ENCODE results near the gene C9orf50.

The C9orf50 gene

DNA sequence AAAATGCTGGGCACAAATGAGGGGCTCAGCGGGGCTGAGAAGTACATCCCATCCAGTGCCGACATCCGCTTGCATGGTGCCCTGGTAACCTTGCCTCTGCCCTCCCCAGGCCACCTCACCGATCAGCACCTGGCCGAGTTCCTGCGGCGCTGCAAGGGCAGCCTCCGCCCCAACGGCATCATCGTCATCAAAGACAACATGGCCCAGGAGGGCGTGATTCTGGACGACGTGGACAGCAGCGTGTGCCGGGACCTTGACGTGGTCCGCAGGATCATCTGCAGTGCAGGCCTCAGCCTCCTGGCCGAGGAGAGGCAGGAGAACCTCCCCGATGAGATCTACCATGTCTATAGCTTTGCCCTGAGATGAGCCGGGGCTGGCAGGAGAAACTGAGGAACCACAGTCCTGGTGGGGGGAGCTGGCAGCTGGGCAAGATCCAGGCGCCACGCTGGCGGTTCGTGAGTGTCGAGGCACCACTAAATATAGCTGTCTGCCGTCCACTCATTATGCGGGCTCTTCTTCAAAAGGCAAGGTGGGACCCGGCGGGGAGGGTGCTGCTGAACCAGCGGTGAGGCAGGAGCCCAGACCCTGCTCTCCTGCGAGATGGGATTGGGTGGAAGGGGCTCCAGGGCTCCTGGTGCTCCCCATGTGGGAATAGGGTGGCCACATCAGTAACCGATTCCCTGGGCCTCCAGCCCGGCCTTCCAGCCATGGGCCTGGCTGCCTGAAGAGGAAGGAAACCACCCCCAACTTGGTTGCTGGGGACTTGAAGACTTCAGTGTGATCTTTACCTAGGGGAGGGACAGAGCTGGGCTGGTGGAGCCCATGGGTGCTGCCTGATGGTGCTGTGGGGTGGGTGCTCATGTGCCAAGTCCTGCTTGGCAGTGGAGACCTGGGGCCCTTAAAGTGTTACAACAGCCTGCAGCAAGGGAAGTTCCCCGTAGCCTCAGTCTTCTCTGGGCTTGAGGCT lies 14.5 kb upstream of the C9orf50 start:
- in situ Hi-C loops (cut with MboI; ENCODE audit: low pct_unique_long_range_greater_than_20kb, low sequenced_read_pairs): no loop called here

DNA sequence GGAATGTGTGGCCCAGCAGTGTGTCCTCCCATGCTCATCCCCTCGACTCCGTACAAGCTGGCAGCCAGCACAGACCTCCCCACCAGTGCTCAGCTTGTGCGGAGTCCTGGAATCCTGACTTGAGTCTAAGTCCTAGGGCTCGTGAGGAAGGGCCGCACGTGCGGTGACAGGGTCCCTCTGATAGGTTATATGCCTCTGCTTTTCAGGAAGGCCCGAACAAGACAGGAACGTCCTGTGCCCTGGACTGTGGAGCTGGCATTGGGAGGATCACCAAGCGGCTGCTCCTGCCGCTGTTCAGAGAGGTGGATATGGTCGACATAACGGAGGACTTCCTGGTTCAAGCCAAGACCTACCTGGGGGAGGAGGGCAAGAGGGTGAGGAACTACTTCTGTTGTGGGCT lies 12.9 kb upstream of the C9orf50 start:
- in situ Hi-C loops (cut with MboI; ENCODE audit: low pct_unique_long_range_greater_than_20kb, low sequenced_read_pairs): no loop called here
- no peak for DNase-seq

More for the DNA sequence above, 14.5 kb upstream of the C9orf50 start:
- DNase-seq: no peak

DNA sequence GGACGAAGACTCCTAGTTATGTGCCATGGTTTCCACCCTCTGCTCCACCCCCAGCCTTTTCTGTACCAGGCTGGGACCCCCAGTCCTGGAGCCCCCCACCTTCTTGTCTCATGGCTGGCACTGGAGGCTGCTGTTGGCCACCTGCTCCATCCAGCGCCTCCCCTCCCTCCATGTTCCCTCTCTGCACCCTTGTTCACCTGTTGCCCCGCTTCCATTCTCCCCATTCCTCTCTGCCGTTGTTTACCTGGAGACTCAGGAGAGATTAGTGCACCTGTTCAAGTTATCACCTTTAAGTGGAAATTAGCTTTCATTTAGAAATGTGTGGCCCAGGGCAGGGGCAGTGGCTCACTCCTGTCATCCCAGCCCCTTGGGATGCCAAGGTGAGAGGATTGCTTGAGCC lies 12.3 kb upstream of the C9orf50 start:
- in situ Hi-C loops (cut with MboI; ENCODE audit: low pct_unique_long_range_greater_than_20kb, low sequenced_read_pairs): no loop called here
- DNase-seq: no peak

DNA sequence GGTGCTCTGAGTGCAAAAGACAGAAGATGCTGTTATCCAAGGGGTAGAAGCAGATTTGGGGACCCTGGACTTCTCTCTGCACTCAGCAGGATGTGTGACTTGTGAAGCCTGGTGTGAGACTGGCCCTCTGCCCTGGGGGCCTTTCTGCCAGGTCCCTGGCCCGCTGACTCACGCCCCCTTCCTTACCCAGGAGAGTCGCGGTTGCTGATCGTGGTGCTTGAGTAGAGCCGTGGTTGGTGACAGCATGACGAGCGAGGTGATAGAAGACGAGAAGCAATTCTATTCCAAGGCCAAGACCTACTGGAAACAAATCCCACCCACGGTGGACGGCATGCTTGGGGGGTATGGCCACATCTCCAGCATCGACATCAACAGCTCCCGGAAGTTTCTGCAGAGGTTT lies 11.6 kb upstream of the C9orf50 start:
- in situ Hi-C loops (cut with MboI; ENCODE audit: low pct_unique_long_range_greater_than_20kb, low sequenced_read_pairs): no loop called here
- DNase-seq: no peak

DNA sequence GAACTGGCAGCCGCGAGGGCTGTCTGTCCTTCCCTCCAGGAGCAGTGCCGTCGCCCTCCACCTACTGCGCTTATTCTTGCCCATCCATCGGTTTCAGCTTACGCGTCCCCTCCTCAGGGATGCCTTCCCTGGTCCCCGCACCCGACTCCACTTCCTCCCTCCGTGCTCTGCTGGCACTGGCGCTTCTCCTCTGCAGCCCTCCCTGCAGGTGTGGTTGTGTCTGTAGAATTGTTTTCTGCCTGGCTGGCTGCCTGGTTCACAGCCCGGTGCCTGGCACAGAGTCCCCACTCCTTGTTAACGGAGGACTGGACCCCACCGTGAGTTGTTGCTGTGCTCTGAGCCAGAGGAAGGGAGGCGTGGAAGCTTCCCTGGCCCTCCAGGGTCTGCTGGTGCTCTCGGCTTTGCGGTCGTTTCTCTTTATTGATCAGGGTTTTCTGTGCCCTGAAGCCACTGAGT lies 10.8 kb upstream of the C9orf50 start:
- no peak for DNase-seq
- in situ Hi-C loops (cut with MboI; ENCODE audit: low pct_unique_long_range_greater_than_20kb, low sequenced_read_pairs): no loop called here

DNA sequence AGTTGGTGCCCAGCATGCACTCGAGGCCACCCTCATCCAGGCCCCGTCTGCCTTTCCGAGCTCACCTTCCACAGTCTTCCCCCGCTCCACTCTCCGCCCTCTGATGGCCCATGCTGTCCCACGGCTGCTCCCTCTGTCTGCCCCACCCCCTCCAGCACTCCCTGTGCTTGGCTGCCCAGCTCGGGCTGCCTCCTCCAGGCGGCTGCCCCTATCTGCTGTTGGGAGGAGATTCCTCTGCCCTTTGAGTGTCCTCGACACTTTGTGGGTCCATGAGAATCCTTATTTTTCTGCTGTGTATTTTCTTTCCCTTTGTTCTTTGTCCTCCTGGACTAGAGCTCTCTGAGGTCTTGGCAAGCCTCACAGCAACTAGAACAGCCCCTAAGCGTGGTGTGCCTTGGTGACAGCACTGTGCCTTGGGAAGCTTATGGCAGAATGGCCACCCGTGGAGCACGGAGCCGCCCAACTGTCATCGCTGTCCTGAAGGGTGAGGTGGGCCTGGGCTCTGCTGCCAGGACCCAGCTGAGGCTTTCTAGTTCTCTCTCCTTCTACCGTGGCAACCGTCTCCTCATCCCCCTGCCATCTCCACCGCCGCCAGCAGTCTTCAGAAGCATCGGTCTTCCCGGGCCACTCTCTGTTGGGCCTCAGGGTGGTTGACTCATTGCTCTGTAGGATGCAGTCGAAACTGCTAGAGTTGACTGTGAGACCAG lies 10.2 kb upstream of the C9orf50 start:
- no peak for DNase-seq
- in situ Hi-C loops (cut with MboI; ENCODE audit: low pct_unique_long_range_greater_than_20kb, low sequenced_read_pairs): no loop called here

DNA sequence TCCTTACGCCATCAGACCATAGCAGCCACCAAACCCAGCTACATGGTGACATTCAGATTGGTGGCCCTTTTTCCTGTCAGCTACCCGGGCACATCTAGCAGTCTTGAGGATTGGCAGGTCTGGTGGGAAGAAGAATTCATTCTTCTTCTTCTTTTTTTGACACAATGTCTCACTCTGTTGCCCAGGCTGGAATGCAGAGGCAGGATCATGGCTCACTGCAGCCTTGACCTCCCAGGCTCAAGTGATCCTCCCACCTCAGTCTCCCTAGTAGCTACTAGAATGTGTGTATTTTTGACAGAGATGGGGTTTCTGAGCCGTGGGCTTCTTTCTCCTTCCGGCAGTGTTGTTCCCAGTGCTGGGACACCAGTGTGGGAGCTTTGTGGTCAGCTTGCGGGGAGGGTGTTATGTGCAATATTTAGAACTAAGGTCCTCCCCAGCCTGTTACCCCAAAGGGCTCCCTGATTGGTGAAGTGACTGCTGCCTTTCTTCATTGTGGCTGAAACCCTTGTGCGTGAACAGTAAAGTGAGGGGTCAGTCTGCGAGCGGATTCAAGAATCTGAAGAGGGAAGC lies 8.4 kb upstream of the C9orf50 start:
- in situ Hi-C loops (cut with MboI; ENCODE audit: low pct_unique_long_range_greater_than_20kb, low sequenced_read_pairs): no loop called here
- DNase-seq: no peak

DNA sequence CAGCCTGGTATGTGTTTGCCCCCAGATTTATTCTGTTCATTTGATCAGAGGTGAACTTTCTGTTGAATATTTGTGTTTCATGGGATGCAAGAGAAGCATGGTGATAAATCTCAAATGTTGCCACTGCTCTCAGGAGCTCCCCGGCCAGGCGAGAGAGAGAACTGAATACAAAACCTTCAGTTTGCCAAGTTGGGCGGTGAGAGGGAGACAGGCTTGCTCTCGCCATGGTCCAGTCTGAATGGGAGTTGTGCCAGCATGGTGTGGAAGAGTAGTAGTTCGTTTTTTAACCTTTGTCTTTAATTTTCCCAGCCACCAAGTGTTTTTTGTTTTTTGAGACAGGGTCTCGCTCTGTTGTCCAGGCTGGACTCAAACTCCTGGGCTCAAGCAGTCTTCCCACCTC lies 7.8 kb upstream of the C9orf50 start:
- no peak for DNase-seq
- in situ Hi-C loops (cut with MboI; ENCODE audit: low pct_unique_long_range_greater_than_20kb, low sequenced_read_pairs): no loop called here

DNA sequence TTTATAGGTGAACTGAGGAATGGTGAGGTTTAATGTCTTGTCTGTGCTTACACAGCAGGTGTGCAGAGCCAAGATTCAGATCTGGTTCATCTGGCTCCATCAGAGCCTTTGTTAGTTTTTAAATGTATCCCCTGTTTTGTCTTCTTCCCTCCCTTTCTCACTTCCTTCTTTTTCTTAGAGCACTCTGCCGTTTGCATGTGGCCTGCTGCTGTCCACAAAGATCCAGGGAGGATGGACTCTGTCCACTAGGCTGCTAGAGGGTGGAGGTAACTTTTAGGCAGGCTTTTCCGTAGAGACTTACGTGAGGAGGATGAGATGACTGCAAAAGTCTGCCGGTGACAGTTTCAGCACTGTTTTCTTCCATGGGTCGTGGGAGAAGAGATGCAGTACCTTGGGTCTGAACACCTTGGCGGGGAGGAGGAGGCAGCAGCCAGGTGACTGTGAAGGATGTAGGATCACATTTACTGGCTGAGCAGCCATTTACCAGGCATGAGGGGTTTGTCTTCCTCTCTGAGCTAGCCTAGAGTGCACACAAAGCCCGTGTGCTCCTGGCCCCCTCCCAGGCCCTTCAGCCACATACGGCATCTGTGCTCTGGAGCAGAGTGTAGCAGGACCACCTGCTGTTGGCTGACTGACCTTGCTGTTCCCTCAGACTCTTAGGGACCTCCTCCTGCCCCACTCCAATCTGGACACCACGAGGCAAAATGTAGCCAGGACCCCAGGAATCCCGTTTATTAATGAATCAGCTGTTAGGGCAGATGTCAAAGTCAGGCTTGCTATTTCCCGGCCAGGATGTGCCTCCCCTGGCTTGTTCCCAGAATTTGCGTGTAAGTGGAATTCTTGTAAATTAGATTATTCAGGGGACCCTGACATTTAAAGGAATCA lies 6.9 kb upstream of the C9orf50 start:
- DNase-seq: no peak
- in situ Hi-C loops (cut with MboI; ENCODE audit: low pct_unique_long_range_greater_than_20kb, low sequenced_read_pairs): no loop called here

DNA sequence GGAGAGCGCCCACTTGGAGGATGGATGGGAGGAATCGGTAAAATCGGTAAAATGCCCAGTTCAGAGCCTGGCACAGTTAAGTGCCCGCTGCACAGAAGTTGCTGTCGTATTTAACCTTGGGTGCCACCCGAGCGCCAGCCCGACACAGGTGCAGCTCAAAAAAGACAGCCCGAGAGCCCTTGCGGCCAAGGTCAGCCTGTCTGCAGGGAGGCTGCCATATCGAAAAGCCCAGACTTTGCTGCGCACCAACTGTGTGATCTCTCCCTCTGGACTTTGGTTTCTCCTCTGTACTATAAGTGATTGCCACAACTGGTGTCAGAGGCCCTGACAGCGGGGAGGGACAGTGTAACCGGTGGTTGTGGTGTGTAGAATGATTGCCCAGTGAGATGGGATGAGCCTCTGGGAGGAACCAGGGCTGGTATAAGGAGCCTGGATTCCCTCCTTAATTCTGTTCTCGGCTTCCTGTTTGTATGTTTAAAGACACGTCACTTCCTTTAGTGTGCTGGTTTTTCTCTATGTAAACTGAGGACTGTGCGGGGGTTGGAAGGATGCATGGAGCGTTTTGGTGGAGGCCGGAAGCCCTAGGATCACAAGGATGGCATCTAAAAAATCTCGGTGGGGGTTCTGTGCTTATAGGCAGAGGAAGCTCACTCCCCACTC lies 5.9 kb upstream of the C9orf50 start:
- DNase-seq: peak; percentile 60
- in situ Hi-C loops (cut with MboI; ENCODE audit: low pct_unique_long_range_greater_than_20kb, low sequenced_read_pairs): no loop called here

DNA sequence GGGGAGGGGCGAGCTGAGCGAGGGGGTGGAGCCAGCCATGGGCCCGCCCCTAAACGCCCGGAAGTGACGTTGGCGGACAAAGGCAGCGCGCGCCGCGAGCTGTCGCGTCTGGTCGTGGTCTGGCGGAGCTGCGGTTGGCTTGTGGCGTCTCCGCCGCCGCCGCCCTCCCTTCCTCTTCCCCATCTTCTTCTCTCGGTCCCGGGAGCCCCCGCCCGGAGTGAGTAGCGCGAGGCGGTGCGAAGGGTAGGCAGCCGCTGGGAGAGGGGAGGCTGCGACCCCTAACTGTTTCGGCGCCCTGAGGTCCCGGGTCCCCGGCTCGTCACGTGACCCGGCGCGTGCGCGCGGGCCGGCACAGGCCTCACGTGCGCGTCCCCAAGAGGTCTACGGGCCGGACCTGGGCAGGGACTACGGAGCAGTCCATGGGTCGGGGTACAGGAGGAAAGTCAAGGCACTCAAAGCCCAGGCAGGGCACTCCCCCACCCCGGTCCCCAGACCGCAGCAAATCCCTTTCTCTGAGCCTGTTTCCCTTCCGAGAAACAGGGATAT lies 5.3 kb upstream of the C9orf50 start, which contains the start of gene NTMT1:
NTMT1 (plus strand) TSS at position 85 of the 546 bp plus-strand sequence. CDS start 6,541 bp downstream, outside the sequence.
- peak; percentile 93 for DNase-seq

DNA sequence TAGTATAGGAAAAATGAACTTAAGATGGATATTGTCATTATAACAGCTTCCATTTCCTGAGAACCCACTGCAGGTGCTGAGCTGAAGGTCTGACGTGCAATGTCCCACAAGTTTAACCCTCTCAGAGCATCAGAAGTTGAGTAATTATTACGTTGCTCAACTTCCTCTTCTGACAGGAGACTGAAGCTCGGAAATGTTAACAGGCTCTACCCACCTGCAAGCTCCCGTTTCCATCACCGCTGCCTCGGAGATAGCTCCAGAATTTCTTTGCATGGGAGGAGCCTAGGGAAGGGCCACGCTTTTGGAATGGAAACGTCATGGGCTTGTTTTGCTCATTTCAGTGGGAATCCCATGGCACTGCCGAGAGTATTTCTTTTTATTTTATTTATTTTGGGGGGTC lies 4.0 kb upstream of the C9orf50 start:
- DNase-seq: peak; percentile 85
- in situ Hi-C loops (cut with MboI; ENCODE audit: low pct_unique_long_range_greater_than_20kb, low sequenced_read_pairs): no loop called here

More for the DNA sequence above, 5.3 kb upstream of the C9orf50 start, which contains the start of gene NTMT1:
- in situ Hi-C loops (cut with MboI; ENCODE audit: low pct_unique_long_range_greater_than_20kb, low sequenced_read_pairs): no loop called here

DNA sequence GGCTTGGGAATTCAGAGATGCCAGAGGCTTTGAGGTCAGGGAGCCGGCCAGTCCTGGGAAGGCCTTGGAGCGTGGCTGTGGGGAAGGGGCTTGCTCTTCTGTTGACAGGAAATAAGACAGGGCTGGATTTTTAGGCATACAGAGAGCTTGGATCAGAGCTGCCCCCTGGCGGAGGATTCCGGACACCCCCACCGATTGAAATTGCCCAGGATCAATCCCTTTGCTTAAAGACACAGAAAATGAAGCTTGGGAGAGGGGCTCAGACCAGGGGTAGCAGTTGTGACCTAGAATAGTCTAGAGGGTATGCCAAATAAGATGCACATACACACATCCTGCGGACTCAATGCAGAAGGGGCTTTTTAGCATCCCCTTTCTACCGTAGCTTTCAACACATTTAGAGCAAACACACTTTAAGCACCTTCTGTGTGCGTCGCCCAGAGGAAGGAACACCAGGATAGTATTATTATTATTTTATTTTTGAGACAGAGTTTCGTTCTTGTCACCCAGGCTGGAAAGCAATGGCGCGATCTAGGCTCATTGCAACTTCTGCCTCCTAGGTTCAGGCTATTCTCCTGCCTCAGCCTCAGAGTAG lies 3.4 kb upstream of the C9orf50 start:
- in situ Hi-C loops (cut with MboI; ENCODE audit: low pct_unique_long_range_greater_than_20kb, low sequenced_read_pairs): no loop called here
- DNase-seq: peak; percentile 86

DNA sequence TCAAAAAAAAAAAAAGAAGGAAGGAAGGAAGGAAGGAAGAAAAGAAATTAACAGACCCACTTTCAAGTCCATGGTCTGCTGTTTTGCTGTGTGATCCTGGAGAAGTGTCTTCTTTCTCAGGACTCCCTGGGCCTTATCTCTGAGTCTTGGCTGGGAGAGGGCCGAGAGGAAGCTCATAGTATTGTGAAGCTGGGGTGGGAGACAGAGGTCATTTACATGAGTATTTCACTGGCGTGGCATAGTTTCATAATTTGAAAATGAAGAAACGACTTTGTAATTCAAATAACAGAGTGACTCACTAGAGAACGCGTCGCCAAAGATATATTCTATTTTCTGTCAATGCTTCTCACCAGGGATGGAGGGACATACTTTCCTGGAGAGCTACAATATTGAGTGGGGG lies 2.4 kb upstream of the C9orf50 start:
- in situ Hi-C loops (cut with MboI; ENCODE audit: low pct_unique_long_range_greater_than_20kb, low sequenced_read_pairs): no loop called here
- no peak for DNase-seq

DNA sequence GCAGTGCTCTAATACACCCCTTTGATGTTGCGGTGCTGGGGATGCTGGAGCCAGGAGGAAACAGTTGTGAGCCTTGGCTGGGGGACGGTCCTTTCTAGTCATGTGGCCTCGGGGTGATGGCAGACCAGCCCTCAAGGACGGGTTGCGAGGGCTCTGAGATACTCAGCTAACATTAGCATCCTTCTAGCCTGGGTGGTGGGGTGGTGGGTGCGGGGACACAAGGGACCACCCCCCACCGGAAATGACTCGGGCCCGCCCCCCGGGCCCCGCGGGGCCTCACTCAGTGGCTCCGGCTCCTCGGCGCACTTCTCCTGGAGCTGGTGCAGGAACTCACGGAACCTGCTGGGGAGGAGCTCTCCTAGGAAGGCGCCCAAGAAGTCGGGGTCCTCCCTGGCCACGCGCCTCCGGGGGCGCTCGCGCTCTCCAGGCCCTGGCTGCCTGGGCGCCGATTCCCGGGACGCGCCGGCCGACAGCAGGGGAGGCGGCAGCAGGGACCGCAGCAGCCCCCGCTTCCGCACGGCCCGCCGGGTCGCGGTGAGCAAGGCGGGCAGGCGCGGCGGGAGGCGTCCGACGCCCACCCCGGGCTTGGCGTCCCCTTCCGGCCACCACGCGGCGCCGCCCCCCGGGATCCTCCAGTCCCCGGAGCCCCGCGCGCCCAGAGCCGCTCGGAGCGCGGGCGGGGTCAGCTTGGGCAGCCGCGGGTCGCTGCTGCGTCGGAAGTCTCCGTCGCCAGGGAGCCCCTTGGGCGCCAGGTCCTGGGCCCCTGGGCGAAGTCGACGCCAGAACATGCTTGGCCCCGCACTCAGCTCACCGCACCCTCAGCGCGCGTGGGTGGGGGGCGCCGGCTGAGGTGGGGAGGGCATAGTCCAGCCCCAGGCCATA lies 873 bp downstream of the C9orf50 start:
- in situ Hi-C loops (cut with MboI; ENCODE audit: low pct_unique_long_range_greater_than_20kb, low sequenced_read_pairs): loop anchor here (10.0 kb wide), 1 partner anchor 485 kb away; no protein-coding TSS in a partner anchor
- DNase-seq: no peak

DNA sequence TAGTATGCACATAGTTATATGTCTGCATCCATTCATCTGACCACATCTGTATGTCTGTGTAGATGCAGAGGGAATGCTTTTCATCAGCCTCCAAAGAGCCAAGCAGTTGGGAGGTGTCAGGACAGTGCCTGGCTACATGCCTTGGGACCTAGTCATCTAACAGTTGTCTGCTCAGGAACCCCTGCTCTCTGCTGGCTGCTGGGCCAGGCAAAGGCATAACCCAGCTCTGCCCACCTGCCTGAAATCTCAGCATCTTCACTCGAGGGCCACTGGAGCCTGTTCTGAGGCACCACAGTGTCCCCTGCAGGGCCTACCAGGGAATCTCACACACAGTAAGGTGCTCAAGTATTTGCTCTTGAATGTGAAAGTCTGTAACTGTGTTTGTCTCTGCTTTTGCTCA lies 3.7 kb downstream of the C9orf50 start:
- in situ Hi-C loops (cut with MboI; ENCODE audit: low pct_unique_long_range_greater_than_20kb, low sequenced_read_pairs): loop anchor here (10.0 kb wide), 1 partner anchor 482 kb away; no protein-coding TSS in a partner anchor
- DNase-seq: no peak

Data from KBM-7 (cell line).